AG08395 (cell line): Measurements from ENCODE around the gene ANAPC2.

ENCODE experiments used
- DNase-seq: peaks from one replicate; pipeline ENCODE4 v3.0.0; 2012; ENCODE audit warnings: mixed read lengths, low spot score

The ANAPC2 gene

GRCh38 chr9:137227054-137227852 lies 38.9 kb upstream of the ANAPC2 start, which contains the start of gene RNF224:
Gene RNF224, plus strand, starts transcription at chr9:137227502. Its CDS starts 834 bp downstream, at chr9:137228336.
- DNase-seq = peak; percentile 77

DNA sequence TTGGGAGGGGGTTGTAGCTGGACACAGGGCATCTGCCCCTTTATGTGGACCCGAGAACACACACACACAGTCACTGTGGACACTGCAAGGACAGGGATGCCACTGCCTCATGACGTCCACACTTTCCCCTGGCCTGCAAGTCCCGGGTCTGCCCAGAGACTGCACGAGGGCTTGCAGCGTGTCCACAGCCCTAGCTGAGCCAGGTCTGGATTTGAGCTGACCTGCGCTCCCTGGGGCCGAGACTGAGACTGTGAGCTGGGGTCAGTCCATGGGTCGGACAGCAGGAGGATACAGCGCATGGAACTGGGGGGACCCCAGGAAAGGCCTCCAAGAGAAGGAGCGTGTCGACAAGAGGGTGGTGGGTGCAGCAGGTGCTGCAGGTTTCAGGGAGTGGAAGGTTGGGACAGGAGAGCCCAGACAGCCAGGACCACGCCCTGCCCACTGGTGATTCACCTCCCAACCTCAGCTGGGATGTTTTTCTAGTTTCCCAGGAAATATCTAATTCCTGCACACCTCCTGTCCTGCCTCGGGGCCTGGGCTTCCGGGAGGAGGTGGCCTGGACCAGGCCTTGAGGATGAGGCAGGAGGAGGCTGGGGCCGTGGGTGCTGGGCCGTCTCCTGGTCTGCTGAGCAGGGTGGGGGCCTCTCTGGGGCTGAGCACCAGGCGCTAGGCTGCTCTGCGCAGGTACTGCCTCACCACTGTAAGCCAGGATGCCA lies 38.1 kb upstream of the ANAPC2 start:
- peak; percentile 10 for DNase-seq

GRCh38 chr9:137225699-137226331 lies 37.5 kb upstream of the ANAPC2 start:
- no peak for DNase-seq

DNA sequence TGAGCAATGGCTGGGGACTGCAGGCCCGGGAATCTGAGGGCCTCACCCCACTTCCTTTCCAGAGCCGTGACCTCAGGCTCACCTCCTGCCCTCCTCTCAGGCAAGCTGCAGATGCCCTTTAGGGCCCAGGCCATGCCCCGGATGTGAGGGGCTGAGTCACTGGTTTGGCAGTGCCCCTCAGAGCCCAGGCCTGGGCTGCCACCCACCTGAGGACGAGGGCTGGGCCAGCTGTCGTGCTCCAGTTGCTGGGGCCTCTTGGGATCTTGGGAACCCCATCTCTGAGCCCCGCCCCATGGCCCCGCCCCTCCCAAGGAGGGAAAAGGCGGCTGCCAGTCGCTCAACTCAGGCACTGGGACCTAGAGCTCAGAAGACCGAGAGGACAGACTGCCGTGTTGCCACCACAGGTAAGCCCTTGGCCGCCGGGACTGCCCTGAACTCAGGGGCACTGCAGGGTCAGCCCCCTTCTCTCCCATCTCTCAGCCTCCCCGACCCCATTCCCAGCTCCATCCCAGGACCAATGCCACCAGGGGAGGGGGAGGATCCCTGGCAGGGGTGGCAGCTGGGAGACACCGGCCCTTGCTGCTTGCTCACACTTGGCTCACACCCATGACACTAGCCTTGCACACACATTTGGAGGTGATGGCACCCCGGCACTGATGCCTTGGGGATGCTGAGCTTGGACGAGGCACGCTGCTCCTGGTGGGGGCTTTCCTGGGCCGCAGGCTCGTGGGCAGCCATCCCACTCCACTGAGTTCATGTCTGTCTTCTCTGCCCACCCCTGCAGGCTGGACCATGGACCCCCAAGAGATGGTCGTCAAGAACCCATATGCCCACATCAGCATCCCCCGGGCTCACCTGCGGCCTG lies 36.7 kb upstream of the ANAPC2 start, which contains the start of gene CYSRT1:
TSS of gene CYSRT1 (plus strand) at position 345 of the 865 bp plus-strand sequence. CDS start at position 793, 448 bp downstream.
- no peak for DNase-seq

GRCh38 chr9:137223078-137223970 lies 35.0 kb upstream of the ANAPC2 start:
- DNase-seq = peak; percentile 99

GRCh38 chr9:137222190-137223077 lies 34.1 kb upstream of the ANAPC2 start, which contains the start of gene RNF208:
Gene RNF208, minus strand, starts transcription at chr9:137222240. Its CDS starts 1,028 bp downstream, at chr9:137221212.
- no peak for DNase-seq

DNA sequence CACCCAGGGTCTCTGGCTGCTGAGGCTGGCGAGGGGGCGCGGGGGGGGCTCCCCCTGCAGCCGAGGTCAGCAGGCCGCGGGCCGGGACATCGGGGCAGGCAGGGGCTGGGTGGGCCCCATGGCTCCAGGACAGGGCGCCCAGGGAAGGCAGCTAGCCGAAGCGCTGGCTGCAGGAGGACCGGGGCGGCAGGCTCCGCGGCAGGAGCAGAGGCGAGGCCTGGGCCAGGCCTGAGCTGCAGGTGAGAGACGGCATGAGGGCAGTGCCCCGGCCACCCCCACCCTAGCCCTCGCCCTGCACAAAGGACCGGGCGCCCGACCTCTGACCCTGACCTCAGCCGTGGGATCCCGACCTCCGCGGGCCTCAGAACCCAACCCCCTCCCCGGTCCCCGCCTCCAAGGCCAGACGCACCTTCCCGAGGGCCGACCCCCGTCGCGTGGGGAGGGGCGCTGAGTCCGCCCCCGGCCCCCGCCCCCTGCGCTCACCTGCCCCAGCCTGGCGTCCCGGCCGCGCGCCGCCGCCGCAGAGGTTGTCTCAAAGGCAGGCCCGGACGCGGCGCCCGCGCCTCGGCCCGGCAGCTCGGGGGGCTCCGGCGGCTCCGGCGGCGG lies 33.2 kb upstream of the ANAPC2 start:
- DNase-seq = no peak

- no peak for DNase-seq
Observed at GRCh38 chr9:137221095-137221505, 32.7 kb upstream of the ANAPC2 start.

DNA sequence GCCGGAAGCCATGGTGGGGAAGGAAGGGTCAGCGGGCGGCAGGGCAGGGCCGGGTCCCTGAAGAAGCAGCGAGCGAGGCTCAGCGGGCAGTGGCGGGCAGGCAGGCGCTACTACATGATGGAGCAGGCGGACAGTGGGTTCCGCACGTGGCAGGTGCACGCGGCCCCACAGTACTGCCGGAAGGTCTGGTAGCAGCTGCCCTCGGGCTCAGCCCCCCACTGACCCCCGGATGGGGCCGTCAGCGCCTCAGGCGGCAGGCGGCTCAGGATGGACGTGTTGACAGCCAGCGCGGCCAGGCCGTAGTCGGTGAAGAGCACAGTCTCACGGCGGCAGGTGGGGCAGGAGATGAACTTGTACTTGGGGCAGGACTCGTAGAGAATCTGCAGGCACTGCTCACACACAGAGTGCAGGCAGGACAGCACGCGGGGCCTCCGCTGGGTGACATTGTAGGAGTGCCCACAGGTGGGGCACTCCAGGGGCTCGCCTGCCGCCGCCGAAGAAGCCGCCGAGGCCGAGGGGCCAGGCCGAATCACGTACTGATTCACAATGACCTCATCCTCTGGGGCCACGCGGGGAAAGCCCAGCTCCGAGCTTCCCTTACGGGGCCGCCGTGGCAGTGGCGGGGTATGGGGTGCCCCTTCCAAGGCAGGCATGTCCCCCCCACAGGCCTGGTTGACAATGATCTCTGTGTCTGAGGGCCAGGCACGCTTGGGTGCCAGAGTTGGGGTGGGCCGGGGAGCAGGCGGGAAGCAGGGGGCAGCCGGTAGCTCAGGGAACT lies 32.1 kb upstream of the ANAPC2 start:
- DNase-seq = no peak

- no peak for DNase-seq
Observed at GRCh38 chr9:137219757-137220316, 31.5 kb upstream of the ANAPC2 start.

- DNase-seq = no peak
Observed at GRCh38 chr9:137218754-137219271, 30.5 kb upstream of the ANAPC2 start.

- DNase-seq = no peak
Observed at GRCh38 chr9:137218212-137218753, 29.9 kb upstream of the ANAPC2 start.

DNA sequence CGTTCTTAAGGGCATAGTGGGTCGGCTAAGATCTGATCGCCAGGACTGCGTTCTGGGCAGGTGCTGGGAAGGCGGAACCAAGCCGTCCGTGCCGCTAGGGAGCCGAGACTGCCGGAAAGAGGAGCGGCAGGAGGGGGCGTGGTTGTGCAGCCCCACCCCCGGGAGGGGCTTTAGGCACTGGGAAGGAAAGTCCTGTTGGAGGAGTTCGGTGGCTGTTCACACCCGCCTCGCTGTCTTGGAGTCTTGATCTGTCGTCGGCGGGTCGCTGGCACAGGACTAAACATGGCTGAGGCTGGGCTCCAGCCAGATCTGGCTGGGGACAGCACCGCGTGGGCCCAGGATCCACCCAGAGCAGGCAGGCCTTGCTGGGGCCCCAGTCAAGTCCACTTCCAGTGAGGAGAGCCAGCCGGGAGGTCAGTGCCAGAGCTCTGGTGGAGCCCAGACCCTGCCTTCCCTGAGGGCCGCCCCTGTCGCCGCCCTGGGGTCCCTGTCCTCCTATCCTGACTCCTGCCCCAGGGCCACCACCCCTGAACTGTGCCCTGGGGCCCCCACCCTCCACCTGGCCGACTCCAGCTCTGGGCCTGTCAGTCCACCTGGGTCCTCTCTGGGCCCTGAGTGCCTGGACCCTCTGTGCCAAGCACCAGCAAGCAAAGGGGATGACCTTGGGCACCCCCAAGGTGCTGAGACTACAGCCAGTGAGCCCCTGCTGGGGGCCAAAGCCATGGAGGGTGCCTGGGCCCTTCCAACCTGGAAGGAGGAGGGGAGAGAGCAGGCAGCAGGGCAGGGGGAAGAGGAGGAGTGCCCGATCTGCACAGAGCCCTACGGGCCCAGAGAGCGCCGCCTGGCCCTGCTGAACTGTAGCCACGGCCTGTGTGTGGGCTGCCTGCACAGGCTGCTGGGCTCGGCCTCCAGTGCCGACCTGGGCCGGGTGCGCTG lies 29.2 kb upstream of the ANAPC2 start:
- peak; percentile 72 for DNase-seq

DNA sequence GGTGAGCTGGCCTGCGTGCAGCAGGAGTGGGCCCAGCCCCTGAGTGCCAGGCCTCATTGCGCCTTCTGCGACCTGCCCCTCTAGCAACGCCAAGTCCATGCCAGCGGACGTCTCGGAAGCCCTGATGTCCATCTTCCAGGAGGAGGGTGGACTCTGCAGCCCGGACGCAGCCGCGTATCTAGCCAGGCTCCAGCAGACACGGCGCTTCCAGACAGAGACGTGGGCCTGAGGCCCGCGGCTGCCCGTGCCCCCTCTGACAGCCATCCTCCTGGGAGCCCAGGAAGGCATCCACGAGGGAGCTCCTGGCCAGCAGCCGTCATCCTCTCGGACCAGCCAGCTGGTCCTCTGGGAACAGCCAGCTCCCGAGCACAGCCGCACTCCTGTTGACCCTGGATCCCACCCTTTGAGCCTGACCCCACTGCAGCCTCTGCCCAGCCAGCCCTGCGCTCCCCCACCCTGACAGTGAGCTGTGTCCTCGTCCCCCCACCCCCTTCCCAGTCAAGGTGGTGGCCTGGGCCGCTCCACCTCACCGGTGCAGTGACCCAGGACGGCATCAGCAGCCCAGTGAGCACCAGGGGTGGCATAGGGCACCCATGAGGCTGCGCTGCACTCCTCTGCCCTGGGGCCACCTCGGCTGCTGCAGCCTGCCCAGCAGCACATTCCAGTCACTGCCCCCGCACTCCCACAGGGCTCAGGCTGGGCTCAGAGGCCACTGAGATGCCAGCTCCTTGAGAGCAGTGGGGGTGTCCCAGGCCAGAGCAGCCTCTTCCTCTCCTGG lies 28.0 kb upstream of the ANAPC2 start:
- no peak for DNase-seq

- no peak for DNase-seq
Observed at GRCh38 chr9:137215196-137215986, 27.0 kb upstream of the ANAPC2 start.
